Vagina (tissue), 2 donors: ENCODE measurements around the gene SLC19A1.

Experiments
- POLR2A ChIP-seq, 2 donors: fragments of 450-650 bp; IDR thresholded peaks; one replicate each; pipeline ENCODE4 v1.6.1; 2017; ENCODE audit warnings: antibody characterized with exemption in 2 of 2, mild to moderate bottlenecking in 2 of 2, moderate library complexity in 2 of 2
- POLR2AphosphoS5 ChIP-seq, 2 donors: sonication (generic); formaldehyde crosslinking; IDR thresholded peaks; one replicate each; pipeline ENCODE4 v1.9.0; 2017; ENCODE audit warnings: antibody characterized with exemption in 2 of 2, mild to moderate bottlenecking in 2 of 2, low read depth in 1 of 2; ENCODE audit not compliant: insufficient read depth in 1 of 2
- TF ChIP-seq, protein P1 (sequence below), 3 experiments: fragments of 450-650 bp in 2 of 3; fragments of 200-600 bp in 1 of 3; sonication (generic) in 1 of 3; IDR thresholded peaks; one replicate each; pipeline ENCODE4 v1.5.1; 2017 to 2019; ENCODE audit warnings: antibody characterized with exemption in 3 of 3, mild to moderate bottlenecking in 2 of 3, moderate library complexity in 2 of 3

DNA sequence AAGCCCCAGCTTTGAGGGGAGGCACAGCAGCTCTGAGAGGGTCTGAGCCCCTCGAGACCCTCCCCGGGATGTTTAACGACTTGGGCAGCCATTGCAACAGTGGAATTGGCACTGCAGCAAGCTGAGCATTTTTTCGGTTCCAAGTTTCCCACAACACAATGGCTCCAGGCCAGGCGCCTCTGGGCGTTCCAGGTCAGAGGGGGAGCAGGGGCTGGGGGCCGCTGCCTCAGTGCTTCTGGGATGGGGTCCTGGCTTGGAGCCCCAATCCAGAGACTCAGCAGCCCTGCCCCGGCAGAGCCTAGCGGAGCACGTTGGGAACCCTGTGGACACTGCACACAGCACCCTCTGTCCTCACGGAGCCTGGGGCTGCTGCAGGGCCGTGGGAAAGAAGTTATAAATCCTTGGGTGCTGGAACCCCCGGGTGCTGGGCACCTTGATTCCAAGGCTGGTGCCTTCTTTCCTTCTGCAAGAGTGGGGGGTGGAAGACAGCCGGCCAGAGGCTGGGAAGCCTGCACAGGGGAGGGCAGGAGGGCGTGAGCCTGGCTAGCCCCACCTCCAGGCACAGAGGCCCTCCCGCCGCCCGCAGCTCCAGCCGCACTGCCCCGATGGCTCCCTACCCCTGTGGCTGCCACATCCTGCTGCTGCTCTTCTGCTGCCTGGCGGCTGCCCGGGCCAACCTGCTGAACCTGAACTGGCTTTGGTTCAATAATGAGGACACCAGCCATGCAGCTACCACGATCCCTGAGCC lies 87.1 kb downstream of the SLC19A1 start:
- TF ChIP-seq, protein P1, sequence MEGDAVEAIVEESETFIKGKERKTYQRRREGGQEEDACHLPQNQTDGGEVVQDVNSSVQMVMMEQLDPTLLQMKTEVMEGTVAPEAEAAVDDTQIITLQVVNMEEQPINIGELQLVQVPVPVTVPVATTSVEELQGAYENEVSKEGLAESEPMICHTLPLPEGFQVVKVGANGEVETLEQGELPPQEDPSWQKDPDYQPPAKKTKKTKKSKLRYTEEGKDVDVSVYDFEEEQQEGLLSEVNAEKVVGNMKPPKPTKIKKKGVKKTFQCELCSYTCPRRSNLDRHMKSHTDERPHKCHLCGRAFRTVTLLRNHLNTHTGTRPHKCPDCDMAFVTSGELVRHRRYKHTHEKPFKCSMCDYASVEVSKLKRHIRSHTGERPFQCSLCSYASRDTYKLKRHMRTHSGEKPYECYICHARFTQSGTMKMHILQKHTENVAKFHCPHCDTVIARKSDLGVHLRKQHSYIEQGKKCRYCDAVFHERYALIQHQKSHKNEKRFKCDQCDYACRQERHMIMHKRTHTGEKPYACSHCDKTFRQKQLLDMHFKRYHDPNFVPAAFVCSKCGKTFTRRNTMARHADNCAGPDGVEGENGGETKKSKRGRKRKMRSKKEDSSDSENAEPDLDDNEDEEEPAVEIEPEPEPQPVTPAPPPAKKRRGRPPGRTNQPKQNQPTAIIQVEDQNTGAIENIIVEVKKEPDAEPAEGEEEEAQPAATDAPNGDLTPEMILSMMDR (IDR thresholded peaks at IDR 0.05), result no peak
- TF ChIP-seq POLR2AphosphoS5 (IDR thresholded peaks at IDR 0.05; ENCODE audit: insufficient read depth in 1 of 2, low read depth in 1 of 2) (peak in 1 of 2 donors; percentile 55), POLR2A (IDR thresholded peaks at IDR 0.05) (no peak)
